SK-N-SH (cell line): Measurements from ENCODE around the gene PNMA1. TPM values are rescaled to one million over a fixed set of nuclear protein-coding genes. Genes with fewer than 3 reads are reported as not detected.

ENCODE experiments used
- CTCF ChIA-PET: fragments of 300-600, 350-600 bp; formaldehyde crosslinking; extraction: SDS; loops from one replicate; lab custom pipeline; 2021; lab: Yijun Ruan, JAX
- POLR2A ChIA-PET: fragments of 350-600 bp; sonication (Branson Sonifier 250); formaldehyde crosslinking; extraction: SDS; loops from one replicate; lab custom pipeline; 2020; ENCODE audit warnings: antibody characterized with exemption, inconsistent platforms; lab: Yijun Ruan, JAX
- DNase-seq: peaks from one replicate; pipeline ENCODE4 v3.0.0; 2012
- H2AFZ ChIP-seq: fragments of 200-600 bp; sonication (generic); 2 replicates; pipeline ENCODE4 v1.8.1; 2016; ENCODE audit warnings: antibody characterized with exemption, mild to moderate bottlenecking, low read depth
- H3F3A ChIP-seq: fragments of 200-600 bp; sonication (generic); replicated peaks from 2 replicates; pipeline ENCODE3; 2016; ENCODE audit warnings: antibody characterized with exemption, mild to moderate bottlenecking; ENCODE audit not compliant: insufficient read depth
- H3K27ac ChIP-seq, 2 experiments: fragments of 200-500 bp in 1 of 2; fragments of 200-600 bp in 1 of 2; sonication (Bioruptor generic) in 1 of 2; sonication (generic), shearing (Covaris generic) in 1 of 2; 2 replicates each; pipeline versions ENCODE4 v1.5.1 to v1.6.1; 2014 to 2016; ENCODE audit warnings: low read depth in 2 of 2, inconsistent platforms in 1 of 2, low read length in 1 of 2, mild to moderate bottlenecking in 1 of 2, mixed read lengths in 1 of 2
- H3K27me3 ChIP-seq: fragments of 200-600 bp; sonication (generic), shearing (Covaris generic); 2 replicates; pipeline ENCODE4 v1.6.1; 2016; ENCODE audit warnings: mixed run types; ENCODE audit not compliant: insufficient read depth
- H3K36me3 ChIP-seq, 2 experiments: fragments of 200-500 bp in 1 of 2; fragments of 200-600 bp in 1 of 2; sonication (Bioruptor generic) in 1 of 2; sonication (generic) in 1 of 2; replicated peaks in 1 of 2; 2 replicates each; pipeline versions ENCODE3 to v1.5.1; 2014 to 2016; ENCODE audit warnings: low read length in 1 of 2, mild to moderate bottlenecking in 1 of 2; ENCODE audit not compliant: insufficient read depth in 2 of 2, control insufficient read depth in 1 of 2
- H3K4me1 ChIP-seq, 2 experiments: fragments of 200-500 bp in 1 of 2; fragments of 200-600 bp in 1 of 2; sonication (Bioruptor generic) in 1 of 2; sonication (generic), shearing (Covaris generic) in 1 of 2; 2 replicates each; pipeline versions ENCODE4 v1.5.1 to v1.6.1; 2014 to 2016; ENCODE audit warnings: low read depth in 1 of 2, low read length in 1 of 2, mixed run types in 1 of 2; ENCODE audit not compliant: insufficient read depth in 2 of 2, control insufficient read depth in 1 of 2
- H3K4me2 ChIP-seq: fragments of 200-600 bp; sonication (generic), shearing (Covaris generic); 2 replicates; pipeline ENCODE4 v1.6.1; 2017; ENCODE audit warnings: mixed run types
- H3K4me3 ChIP-seq, 2 experiments: fragments of 200-500 bp in 1 of 2; fragments of 200-600 bp in 1 of 2; sonication (Bioruptor generic) in 1 of 2; sonication (generic), shearing (Covaris generic) in 1 of 2; 2 replicates each; pipeline versions ENCODE4 v1.5.1 to v1.8.1; 2014 to 2016; ENCODE audit warnings: low read depth in 2 of 2, inconsistent platforms in 1 of 2, low read length in 1 of 2, mild to moderate bottlenecking in 1 of 2, mixed read lengths in 1 of 2, moderate library complexity in 1 of 2
- H3K79me2 ChIP-seq: fragments of 200-600 bp; sonication (generic); 2 replicates; pipeline ENCODE4 v1.8.1; 2017; ENCODE audit warnings: mild to moderate bottlenecking; ENCODE audit not compliant: insufficient read depth
- H3K9ac ChIP-seq: fragments of 200-600 bp; sonication (generic); 2 replicates; pipeline ENCODE4 v1.6.1; 2017; ENCODE audit warnings: mixed run types
- H3K9me2 ChIP-seq: fragments of 200-600 bp; sonication (generic); 2 replicates; pipeline ENCODE4 v1.6.1; 2017; ENCODE audit warnings: mixed run types
- H3K9me3 ChIP-seq: fragments of 200-600 bp; sonication (generic); 2 replicates; pipeline ENCODE4 v1.6.1; 2017; ENCODE audit warnings: mixed run types, mild to moderate bottlenecking, moderate library complexity
- H4K20me1 ChIP-seq: fragments of 200-600 bp; sonication (generic); 2 replicates; pipeline ENCODE4 v1.6.1; 2017; ENCODE audit warnings: mild to moderate bottlenecking, mixed run types; ENCODE audit not compliant: insufficient read depth
- CHD2 ChIP-seq: fragments of 150-350 bp; IDR thresholded peaks from 2 replicates; pipeline ENCODE4 v1.6.1; 2018; ENCODE audit warnings: low read length; ENCODE audit not compliant: partially characterized antibody
- EZH2phosphoT487 ChIP-seq: fragments of 200-600 bp; sonication (generic); IDR thresholded peaks from 2 replicates; pipeline ENCODE4 v1.6.1; 2017; ENCODE audit warnings: low read depth, mixed run types, mild to moderate bottlenecking, antibody characterized with exemption, moderate library complexity, borderline replicate concordance
- FOXM1 ChIP-seq: IDR thresholded peaks from 2 replicates; pipeline ENCODE4 v1.4.0; 2012; ENCODE audit warnings: low read depth, mild to moderate bottlenecking
- GATA2 ChIP-seq: sonication (generic); formaldehyde crosslinking; IDR thresholded peaks from 2 replicates; pipeline ENCODE4 v1.5.0; 2020; ENCODE audit warnings: mild to moderate bottlenecking, missing genetic modification reagents
- NFIC ChIP-seq: IDR thresholded peaks from 2 replicates; pipeline ENCODE4 v1.4.0; 2012; ENCODE audit warnings: borderline replicate concordance
- NRF1 ChIP-seq: IDR thresholded peaks from 2 replicates; pipeline ENCODE4 v1.6.1; 2012; ENCODE audit warnings: low read depth, mild to moderate bottlenecking, low read length
- POLR2AphosphoS5 ChIP-seq: IDR thresholded peaks from 2 replicates; pipeline ENCODE4 v1.6.1; 2012; ENCODE audit warnings: low read depth, low read length
- RAD21 ChIP-seq: IDR thresholded peaks from 2 replicates; pipeline ENCODE4 v1.6.1; 2012; ENCODE audit warnings: mild to moderate bottlenecking, low read length
- RCOR1 ChIP-seq: fragments of 150-350 bp; IDR thresholded peaks from 2 replicates; pipeline ENCODE4 v1.6.1; 2017; ENCODE audit warnings: antibody characterized with exemption, low read length
- SIN3A ChIP-seq: IDR thresholded peaks from 2 replicates; pipeline ENCODE4 v1.6.1; 2012; ENCODE audit warnings: low read depth, mild to moderate bottlenecking, low read length, moderate library complexity, borderline replicate concordance
- SMC3 ChIP-seq: IDR thresholded peaks from 2 replicates; pipeline ENCODE4 v1.6.1; 2012; ENCODE audit warnings: low read depth, low read length, improper control_type of control experiment
- WGBS: methylation state at CpG from one replicate; pipeline ENCODE4 v1.1.6; 2017; ENCODE audit warnings: low lambda C conversion rate; 5-methylcytosine and 5-hydroxymethylcytosine counted together
- polyA plus RNA-seq, 3 experiments: library from polyadenylated mRNA; depleted of rRNA; stranded (reverse); fragments of >200 nt; gene quantifications; 2 replicates each; pipeline ENCODE4 v1.2.3, GENCODE V29; 2012
- TF ChIP-seq, protein P1 (sequence below): fragments of 200-600 bp; sonication (generic); IDR thresholded peaks from 2 replicates; pipeline ENCODE4 v1.6.1; 2017; ENCODE audit warnings: antibody characterized with exemption, mild to moderate bottlenecking, moderate library complexity
- TF ChIP-seq, protein P2 (sequence below): IDR thresholded peaks from 2 replicates; pipeline ENCODE4; 2012
- TF ChIP-seq, protein P3 (sequence below): fragments of 150-350 bp; IDR thresholded peaks from 2 replicates; pipeline ENCODE4 v1.6.1; 2016; ENCODE audit warnings: mild to moderate bottlenecking, low read depth, low read length

PNMA1 gene
- polyA plus RNA-seq, 1 of the 3 experiments (the other 2 are of a cell fraction): 31.5 TPM

DNA sequence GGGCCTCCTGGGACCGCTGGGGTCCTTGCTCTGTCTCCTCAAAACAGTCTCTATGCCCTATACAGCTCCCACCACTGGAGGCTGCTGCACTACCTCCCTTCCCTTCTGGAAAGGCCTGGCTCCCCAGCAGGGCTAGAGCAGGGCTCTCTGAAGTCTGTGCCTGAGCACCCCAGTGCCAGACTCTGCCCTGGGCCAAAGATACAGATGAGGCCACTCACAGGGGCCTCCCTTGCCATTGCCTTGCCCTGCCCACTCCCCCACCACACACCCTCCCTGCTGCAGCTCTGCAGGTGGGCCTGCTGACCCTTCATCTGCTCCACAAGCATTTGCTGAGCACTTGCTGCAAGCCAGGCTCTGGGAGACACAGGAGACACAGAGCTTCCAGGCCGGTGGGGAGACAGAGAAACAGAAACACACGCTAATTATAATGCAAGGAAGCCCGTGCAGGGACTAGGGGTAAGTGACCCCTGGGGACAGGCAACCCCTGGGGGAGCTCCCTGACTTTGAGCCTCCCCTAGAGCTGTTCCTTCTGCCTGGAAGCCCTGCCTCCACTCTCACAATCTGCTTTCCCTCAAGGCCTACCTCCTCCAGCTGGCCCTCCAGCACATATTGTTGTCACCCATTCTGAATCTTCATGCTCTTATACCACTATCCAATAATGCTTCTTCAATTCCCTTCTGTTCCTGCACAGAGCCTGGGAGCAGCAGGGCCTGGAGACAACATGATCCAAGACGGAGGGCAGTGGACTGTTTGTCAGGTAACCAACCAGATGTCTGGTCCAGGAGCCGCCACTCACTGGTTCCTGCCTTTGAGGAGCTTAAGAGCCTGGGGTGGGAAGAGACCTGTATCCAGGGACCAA, 32.6 kb upstream of the PNMA1 start:
- Histone ChIP-seq H3K4me2 (no peak overlapping the region), H3K79me2 (peaks cover 99% of the 10 kb centered on the region), H2AFZ (no peak overlapping the region), H3K4me3 (no peak overlapping the region), H3K36me3 (no peaks in the 10 kb centered on the region), H3K27me3 (no peaks in the 10 kb centered on the region), H3K9me3 (no peaks in the 10 kb centered on the region), H3K9ac (no peak overlapping the region), H3K27ac (peak overlapping the region in 1 of 2 experiments; percentile 51; a peak in 2 of 4 replicates), H3K9me2 (no peaks in the 10 kb centered on the region), H3F3A (no peaks in the 10 kb centered on the region), H4K20me1 (peaks cover 96% of the 10 kb centered on the region), H3K4me1 (peaks cover 29 to 66% of the 10 kb centered on the region in 2 experiments; a peak in 3 of 4 replicates)
- 71% methylated on average over 4 of the region's 6 CpGs for WGBS
- ChIA-PET POLR2A (interaction anchor here (0.5 to 1.6 kb wide), 2 partner anchors 13 to 53 kb away, joined by 4 to 6 read pairs; a partner anchor contains a TSS), CTCF (interaction anchor here (1.0 to 5.7 kb wide), 9 partner anchors 9 to 80 kb away, joined by 3 to 27 read pairs (median 6); a partner anchor contains a TSS)
- peak; percentile 70 for DNase-seq
- TF ChIP-seq, protein P1, sequence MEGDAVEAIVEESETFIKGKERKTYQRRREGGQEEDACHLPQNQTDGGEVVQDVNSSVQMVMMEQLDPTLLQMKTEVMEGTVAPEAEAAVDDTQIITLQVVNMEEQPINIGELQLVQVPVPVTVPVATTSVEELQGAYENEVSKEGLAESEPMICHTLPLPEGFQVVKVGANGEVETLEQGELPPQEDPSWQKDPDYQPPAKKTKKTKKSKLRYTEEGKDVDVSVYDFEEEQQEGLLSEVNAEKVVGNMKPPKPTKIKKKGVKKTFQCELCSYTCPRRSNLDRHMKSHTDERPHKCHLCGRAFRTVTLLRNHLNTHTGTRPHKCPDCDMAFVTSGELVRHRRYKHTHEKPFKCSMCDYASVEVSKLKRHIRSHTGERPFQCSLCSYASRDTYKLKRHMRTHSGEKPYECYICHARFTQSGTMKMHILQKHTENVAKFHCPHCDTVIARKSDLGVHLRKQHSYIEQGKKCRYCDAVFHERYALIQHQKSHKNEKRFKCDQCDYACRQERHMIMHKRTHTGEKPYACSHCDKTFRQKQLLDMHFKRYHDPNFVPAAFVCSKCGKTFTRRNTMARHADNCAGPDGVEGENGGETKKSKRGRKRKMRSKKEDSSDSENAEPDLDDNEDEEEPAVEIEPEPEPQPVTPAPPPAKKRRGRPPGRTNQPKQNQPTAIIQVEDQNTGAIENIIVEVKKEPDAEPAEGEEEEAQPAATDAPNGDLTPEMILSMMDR: peak; percentile 19
- TF ChIP-seq RAD21: peak; percentile 64
- TF ChIP-seq SMC3: peak; percentile 34; the same call in 1 of the 2 replicates
- TF ChIP-seq RCOR1: no peak
- TF ChIP-seq, protein P2, sequence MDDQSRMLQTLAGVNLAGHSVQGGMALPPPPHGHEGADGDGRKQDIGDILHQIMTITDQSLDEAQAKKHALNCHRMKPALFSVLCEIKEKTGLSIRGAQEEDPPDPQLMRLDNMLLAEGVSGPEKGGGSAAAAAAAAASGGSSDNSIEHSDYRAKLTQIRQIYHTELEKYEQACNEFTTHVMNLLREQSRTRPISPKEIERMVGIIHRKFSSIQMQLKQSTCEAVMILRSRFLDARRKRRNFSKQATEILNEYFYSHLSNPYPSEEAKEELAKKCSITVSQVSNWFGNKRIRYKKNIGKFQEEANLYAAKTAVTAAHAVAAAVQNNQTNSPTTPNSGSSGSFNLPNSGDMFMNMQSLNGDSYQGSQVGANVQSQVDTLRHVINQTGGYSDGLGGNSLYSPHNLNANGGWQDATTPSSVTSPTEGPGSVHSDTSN: no peak

DNA sequence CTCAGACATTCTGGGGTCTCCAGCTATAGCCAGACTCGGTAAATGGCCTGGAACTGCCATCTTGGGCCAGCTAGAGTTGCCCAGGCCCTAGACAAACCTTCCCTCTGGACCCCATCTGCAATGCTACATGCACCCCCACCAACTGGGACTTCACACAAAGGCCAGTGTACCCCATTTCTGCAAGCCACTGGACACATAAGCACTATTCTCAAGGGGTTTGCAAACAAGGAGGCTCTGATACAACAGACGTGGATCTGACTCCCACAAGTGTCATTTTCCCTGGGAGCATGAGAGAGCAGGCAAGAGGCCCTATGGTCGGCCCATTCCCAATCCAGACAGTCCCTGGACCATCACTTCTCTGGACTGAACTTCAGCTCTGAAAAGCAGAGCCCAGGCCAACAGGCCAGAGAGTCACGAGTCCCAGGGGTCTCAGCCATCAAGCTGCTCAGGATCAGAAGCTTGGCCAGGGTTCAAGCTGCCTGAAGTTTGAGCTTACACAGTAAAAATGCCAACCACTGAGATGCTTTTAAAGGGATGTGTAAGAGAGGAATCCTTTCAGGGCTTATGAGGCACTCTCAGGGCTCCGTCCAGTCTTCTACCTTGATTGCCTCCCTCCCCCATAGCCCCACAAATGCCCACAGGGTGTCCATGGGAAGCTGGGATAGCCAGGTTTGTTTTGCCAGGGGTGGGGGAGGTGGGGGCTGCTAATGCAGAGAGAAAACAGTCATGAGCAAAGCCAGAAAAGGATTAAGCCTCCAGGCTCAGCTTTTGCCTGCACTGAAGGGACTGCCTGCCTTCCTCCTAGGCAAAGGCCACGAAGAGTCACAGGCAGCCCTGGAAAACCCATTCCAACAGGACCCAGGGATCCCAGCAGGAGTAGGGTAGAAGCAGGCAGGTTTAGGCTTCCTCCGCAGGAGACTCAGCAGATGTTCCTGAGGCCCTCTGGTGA, 31.7 kb upstream of the PNMA1 start:
- POLR2A ChIA-PET: interaction anchor here (0.5 to 1.6 kb wide), 2 partner anchors 14 to 54 kb away, joined by 4 to 6 read pairs; a partner anchor contains a TSS
- TF ChIP-seq, protein P3, sequence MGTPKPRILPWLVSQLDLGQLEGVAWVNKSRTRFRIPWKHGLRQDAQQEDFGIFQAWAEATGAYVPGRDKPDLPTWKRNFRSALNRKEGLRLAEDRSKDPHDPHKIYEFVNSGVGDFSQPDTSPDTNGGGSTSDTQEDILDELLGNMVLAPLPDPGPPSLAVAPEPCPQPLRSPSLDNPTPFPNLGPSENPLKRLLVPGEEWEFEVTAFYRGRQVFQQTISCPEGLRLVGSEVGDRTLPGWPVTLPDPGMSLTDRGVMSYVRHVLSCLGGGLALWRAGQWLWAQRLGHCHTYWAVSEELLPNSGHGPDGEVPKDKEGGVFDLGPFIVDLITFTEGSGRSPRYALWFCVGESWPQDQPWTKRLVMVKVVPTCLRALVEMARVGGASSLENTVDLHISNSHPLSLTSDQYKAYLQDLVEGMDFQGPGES: no peak
- TF ChIP-seq POLR2AphosphoS5 (no peak), NFIC (no peak), GATA2 (no peak), EZH2phosphoT487 (no peak), SIN3A (no peak), CHD2 (no peak), NRF1 (no peak), FOXM1 (no peak), RAD21 (no peak)
- TF ChIP-seq, protein P1: no peak

More for the DNA sequence above, 31.7 kb upstream of the PNMA1 start:
- Histone ChIP-seq H2AFZ (no peak overlapping the region), H3K36me3 (no peaks in the 10 kb centered on the region), H3K4me2 (0 out of 2 replicates have a peak overlapping the region, but pooled peaks have one; percentile 20), H3F3A (no peaks in the 10 kb centered on the region), H3K4me1 (peaks cover 31 to 72% of the 10 kb centered on the region in 2 experiments; a peak in 3 of 4 replicates), H3K9me3 (no peaks in the 10 kb centered on the region), H3K9me2 (no peaks in the 10 kb centered on the region), H3K4me3 (no peak overlapping the region), H3K79me2 (peaks cover 99% of the 10 kb centered on the region), H3K9ac (no peak overlapping the region), H3K27me3 (no peaks in the 10 kb centered on the region), H4K20me1 (peaks cover 94% of the 10 kb centered on the region), H3K27ac (peak overlapping the region in 1 of 2 experiments; percentile 51; a peak in 2 of 4 replicates)
- WGBS: 94% methylated on average over 5 of the region's 7 CpGs
- CTCF ChIA-PET: interaction anchor here (1.0 to 5.7 kb wide), 10 partner anchors 8 to 135 kb away, joined by 3 to 27 read pairs (median 5); no protein-coding TSS in a partner anchor
- DNase-seq: peak; percentile 40
